Measurements from ENCODE around the gene APCDD1.
A peak's percentile ranks its signal among the peaks of the same experiment; 100 is the strongest.
"Not testable (repeated sequence)": the region's sequence is repeated elsewhere in the genome, so short reads cannot be mapped to it uniquely, and the experiment has no call there.

The APCDD1 gene

DNA sequence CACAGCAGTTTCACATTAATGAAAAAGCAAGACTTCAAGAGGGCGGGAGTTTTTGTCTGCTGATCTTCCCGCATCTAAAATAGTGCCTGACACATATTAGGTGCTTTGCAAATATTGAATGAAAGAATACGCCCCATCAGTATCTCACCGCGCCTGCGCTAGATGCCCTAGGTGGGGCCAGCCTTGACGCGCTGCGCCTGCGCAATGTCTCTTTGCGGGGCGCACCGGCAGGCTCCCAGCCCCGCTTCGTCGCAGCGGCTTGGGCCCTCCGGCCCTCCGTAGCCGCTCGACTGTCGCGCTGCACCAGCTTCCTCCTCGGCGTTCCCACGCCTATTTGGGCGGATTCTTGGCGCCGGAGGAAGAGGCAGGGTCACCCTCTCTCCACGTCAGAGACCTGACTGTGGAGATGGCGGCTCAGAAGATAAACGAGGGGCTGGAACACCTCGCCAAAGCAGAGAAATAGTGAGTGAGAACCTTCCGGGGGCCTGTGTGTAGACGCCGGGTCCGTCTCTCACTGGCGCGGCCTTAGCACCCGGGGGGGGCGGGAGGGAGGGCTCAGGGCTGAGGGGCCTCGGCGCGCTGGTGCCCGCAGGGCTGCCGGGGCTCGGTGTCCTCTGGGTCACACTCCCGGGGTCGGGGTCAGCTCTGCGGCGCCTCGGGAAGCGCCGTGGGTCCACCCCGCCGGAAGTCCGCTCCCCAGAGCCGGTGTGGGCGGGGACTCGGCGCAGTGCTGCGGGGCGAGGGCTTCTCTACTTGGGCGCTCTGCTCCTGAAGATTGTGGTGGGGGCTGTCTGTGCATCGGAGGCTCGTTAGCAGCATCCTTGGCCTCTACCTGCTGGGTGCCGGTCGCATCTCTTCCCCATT, 71.5 kb downstream of the APCDD1 start, which contains the start of gene NAPG:
TSS of gene NAPG (plus strand) at position 331 of the 864 bp plus-strand sequence. CDS start at position 407, 76 bp downstream.
- DNase-seq (ENCODE audit: low read depth, low spot score), result peak; percentile 76

DNA sequence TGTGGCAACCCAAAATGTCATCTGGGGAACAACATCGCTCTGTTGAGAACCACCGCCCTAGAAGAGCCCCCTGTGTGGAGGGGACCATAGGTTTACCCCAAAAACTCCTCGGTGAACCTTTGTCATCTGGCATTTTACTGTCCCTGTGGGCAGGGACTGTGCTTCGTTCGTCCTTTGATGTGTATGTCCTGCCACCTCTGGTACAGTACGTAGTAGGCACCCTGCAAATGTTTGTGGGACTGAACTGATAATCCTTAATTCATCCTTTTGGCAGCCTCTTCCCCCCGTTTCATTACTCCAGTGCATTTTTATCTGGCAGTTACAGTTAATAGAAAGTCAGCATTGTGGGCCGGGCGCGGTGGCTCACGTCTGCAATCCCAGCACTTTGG, 72.1 kb downstream of the APCDD1 start:
- DNase-seq (ENCODE audit: low read depth, low spot score), result no peak

DNA sequence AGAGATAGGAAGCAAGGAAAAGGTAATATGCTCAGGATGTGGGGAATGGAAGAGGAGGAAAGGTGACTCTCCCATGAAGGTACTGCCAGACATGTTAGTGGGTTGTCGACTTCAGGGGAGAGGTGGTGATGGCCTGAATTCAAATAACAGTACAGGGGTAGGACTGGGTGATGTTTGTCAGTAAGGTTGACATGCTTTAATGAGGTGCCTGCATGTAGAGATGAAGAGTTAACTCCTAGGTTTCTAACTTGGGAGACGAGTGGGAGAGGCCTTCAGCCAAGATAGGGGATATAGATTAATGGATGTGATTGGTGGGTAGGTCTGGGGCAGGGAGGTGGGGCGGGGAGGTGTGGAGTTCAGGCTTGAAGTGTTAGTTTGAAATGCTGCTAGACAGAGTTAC, 74.0 kb downstream of the APCDD1 start:
- no peak for DNase-seq (ENCODE audit: low read depth, low spot score)

DNA sequence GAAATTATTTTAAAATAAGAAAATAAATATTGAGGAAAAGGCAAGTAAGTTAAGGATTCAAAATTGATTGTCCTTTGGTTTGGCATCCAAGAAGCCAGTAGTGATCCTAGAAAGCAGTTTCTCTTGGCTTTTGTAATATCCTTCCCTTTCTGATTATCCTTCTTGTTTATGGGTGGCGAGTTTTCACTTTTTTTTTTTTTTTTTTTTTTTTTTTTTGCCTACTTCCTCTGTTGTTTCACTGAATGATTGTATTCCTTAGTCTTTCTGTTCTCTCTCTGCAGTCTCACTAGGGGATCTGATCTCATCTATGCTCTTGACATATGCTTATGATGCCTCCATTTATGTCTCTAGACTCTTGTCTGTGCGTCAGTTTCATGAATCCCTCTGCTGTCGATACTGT, 75.6 kb downstream of the APCDD1 start:
- no peak for DNase-seq (ENCODE audit: low read depth, low spot score)

DNA sequence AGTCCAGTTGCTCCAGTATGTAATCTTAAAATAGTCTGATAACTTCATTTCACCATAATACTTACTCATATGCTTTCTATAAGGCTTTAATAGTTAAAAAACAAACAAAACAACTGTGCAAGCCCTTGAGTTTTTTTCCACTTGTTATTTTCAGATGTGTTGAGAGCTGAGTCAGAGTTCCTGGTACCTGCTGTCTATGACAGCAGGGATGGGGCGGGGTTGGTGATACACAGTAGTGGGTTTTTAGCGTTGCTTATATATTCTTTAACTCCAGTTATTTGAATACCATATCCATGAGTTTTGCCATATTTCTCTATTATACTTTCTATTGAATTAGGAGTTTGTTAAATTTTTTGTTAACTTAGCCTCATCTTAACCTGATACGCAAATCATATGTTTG, 76.4 kb downstream of the APCDD1 start:
- DNase-seq (ENCODE audit: low read depth, low spot score), result no peak

DNA sequence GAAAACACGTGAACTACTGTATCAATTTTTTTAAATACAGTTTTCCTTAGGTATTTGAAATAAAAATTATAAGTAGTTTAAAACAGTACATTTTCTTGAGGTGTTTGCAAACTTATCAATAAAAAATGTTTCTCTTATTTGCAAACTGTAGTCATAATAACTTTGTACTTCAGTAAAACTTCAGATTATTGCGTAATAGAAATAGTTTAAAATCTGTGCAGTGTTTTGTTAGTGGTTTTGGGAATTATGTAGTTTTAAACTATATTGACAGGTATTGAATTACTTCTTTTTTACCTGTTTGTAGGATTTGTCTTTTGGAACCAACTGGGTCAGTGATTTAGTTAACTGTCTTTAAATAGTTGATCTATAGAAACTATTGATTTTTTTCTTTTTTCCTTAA, 78.7 kb downstream of the APCDD1 start:
- no peak for DNase-seq (ENCODE audit: low read depth, low spot score)

DNA sequence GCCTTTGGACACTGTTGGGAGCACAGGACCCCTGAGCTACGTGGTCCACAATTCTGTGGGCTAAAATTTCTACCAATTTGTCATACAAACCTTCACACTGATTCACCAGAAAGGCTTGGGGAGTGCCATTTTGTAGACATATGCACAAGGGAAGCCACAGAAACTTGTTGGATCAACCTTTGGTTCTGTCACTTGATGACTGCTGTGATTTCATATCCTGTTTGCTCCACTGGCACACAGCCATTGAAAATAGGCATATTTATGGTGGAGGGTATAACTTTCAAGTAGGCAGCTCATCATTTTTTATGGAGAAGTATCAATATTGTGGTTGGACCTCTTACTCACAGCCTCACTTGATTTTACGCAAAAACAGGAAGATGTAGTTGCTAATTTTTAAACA, 81.8 kb downstream of the APCDD1 start:
- no peak for DNase-seq (ENCODE audit: low read depth, low spot score)

DNA sequence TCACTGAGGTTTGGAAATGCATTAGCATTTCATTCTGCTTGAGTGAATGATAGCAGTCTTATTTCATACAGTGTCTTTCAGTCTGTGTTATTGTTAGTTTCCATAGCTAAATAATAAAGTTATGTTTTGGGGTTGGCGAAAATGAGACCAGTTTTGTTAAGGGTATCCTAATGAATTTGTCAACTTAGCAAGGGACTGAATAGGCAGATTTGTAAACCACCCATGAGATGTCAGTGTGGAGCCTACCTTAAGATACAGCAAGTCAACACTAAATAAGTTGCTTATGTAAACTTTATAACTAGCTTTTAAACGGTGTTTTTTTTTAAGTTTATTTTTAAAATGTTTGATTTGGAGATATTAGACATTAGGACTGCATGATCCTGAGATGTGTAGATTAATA, 83.3 kb downstream of the APCDD1 start:
- no peak for DNase-seq (ENCODE audit: low read depth, low spot score)

DNA sequence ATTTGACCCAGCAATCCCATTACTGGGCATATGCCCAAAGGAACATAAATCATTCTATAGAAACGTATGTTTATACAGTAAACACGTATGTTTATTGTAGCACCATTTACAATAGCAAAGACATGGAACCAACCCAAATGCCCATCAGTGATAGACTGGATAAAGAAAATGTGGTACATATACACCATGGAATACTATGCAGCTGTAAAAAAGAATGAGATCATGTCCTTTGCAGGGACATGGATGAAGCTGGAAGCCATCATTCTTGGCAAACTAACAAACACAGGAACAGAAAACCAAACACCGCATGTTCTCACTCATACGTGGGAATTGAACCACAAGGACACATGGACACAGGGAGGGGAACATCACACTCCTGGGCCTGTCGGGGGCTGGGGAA, 84.7 kb downstream of the APCDD1 start:
- DNase-seq (ENCODE audit: low read depth, low spot score), result not testable (repeated sequence)
